HG03097 (cell line): ENCODE measurements around the gene FMNL1.

ENCODE experiments used
- ATAC-seq: cut with Tn5 transposase; IDR thresholded peaks from one replicate; pipeline ENCODE4 v1.9.1; 2021; ENCODE audit not compliant: unreplicated experiment, low FRiP score

FMNL1 gene

GRCh38 chr17:45296003-45296832 lies 74.5 kb downstream of the FMNL1 start:
- ATAC-seq: no peak

GRCh38 chr17:45296833-45297124 lies 75.1 kb downstream of the FMNL1 start:
- ATAC-seq: no peak
